ENCODE data around the gene TIMM17B.

Gene TIMM17B

GRCh38 chrX:48897625-48898306 is at the start of gene TIMM17B, which contains the start of gene PQBP1:
TSS of gene TIMM17B (minus strand) at chrX:48897768. CDS start at chrX:48897749, 19 bp downstream.
TSS of gene PQBP1 (plus strand) at chrX:48897930. CDS start at chrX:48898510, 580 bp downstream.
- DNase-seq = peak; percentile 87

- peak; percentile 53 for DNase-seq
Observed at GRCh38 chrX:48945517-48946348, 48.2 kb upstream of the TIMM17B start.

DNA sequence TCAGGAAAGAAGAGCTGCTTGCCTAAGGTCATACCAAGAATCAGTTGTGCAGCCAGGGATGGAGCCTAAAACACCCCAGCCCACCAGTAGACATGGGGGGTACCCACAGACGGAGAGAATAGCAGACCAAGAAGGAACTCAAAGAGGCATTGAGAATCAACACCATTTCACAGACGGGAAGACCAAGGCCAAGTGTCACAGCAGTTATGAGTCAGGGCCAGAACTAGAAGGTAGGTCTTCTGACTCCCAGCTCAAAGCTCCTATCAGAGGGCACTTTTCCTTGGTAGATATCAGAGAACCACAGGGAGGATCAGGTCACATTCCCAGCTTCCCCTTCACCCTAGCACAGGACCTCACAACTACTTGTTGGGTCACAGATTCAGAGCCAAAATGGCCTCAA is 45.3 kb upstream of the TIMM17B start:
- DNase-seq = no peak

- no peak for DNase-seq
Observed at GRCh38 chrX:48940404-48940955, 42.9 kb upstream of the TIMM17B start.

- no peak for DNase-seq
Observed at GRCh38 chrX:48939524-48940228, 42.1 kb upstream of the TIMM17B start.

DNA sequence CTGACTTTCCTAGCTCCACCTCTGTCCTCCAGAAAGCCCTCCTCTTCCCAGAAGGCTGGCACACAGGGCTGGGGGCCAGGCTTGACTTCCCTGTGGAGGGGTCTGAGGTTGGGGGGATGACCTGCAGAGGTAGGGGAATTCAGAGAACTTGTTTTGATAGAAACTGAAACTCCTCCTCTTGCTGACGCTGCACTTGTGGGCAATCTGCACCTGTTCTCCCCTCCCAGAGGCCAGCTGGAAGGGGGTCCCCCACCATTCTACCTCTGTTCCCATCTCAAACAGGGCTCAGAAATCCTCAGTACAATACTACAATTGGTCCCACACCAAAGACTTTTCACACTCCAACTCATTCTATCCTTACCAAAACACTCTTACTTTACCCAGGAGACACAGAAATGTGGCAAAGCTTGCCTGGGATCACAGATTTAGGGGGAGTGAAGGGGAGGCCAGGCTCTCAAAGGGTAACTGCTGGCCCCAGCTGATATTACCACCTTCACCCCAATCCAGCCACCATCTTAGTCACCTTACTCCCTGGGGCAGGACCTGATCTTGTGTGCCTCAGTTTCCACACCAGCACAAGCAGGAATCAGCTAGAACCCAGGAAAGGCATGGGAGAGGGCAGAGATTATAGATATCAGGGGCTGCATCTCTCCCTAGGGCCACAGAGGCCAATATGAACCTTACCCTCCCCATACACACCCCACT is 41.3 kb upstream of the TIMM17B start:
- peak; percentile 81 for DNase-seq

- peak; percentile 89 for DNase-seq
Observed at GRCh38 chrX:48937054-48937907, 39.7 kb upstream of the TIMM17B start.

- DNase-seq = no peak
Observed at GRCh38 chrX:48936429-48937053, 39.0 kb upstream of the TIMM17B start.

GRCh38 chrX:48935301-48935670 is 37.7 kb upstream of the TIMM17B start:
- DNase-seq = no peak

DNA sequence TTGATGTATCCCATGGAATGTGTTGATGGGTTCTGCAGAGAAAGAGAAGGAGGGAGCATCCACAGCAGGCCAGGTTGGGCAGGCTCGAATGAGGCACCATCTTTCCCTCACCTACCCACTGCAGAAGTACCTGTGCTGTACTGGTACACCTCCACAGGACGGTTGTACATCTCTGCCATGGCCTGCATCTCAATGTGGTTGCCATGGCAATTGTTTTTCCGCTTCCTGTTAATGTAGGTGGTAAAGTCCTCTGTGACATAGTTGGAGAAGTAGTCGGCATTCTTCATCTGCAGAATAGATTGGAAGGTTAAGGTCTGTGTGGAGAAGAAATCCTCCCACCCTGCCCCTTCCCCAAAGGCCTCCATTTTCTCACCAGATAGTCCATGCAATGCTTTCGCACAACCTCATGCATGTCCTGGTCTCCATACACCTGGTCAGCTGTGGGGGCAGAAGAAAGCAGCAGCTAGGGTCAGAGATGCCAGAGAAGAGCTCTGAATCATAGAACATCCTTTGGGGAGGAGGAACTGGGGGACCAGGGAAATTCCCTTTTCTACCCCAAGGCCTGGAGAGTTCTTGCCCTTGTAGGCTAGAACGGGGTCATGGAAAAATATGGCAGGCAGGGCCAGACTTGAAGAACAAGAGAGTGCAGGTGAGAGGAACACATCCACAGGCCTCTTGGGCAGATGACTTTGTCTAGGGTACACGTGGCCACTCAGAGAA is 37.2 kb upstream of the TIMM17B start:
- DNase-seq = no peak

GRCh38 chrX:48933757-48934156 is 36.2 kb upstream of the TIMM17B start:
- peak; percentile 44 for DNase-seq

DNA sequence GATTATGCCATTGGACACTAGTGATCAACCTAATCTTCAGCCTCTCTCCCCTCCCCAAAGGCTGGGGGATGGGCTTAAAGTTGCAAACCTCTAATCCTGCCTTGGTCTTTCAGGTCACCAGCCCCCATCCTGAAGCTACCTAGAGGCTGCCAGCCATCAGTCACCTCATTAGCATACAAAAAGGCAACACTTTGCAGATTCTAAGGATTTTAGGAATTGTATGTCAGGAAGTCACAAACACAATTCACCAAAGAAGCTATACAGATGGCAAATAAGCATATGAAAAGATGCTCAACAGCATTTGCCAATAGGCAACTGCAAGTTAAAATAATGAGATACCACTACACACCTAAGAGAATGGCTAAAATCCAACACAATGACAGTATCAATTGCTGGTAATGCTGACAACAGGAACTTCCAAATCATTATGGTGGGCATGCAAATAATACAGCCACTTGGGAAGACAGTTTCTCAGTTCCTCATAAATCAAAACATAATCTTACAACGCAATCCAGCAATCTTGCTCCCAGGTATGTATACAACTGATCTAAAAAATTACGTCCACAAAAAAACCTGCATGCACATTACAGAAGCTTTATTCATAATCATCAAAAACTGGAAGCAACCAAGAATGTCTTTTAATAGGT is 30.3 kb upstream of the TIMM17B start:
- no peak for DNase-seq

DNA sequence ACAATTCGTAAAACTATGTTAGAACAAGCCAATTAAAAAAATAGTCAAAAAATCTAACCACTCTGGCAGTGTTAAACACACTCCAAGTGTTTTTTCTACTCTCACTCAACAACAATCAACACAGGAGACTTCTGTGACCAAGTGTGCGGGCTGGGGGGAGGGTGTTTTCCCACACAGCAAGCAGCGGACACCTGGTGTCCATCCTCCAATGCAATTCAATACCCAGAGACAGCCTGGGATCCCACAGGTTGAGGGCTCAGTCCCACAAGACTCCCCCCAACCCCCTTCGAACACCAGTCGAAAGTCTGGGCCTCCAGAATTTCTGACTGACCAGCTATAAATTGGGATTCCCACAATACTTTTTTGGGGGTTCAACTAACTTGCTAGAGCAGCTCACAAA is 29.6 kb upstream of the TIMM17B start:
- no peak for DNase-seq

- no peak for DNase-seq
Observed at GRCh38 chrX:48924270-48924669, 26.7 kb upstream of the TIMM17B start.

GRCh38 chrX:48923771-48924170 is 26.2 kb upstream of the TIMM17B start:
- no peak for DNase-seq

GRCh38 chrX:48920718-48921104 is 23.1 kb upstream of the TIMM17B start:
- DNase-seq = no peak

- no peak for DNase-seq
Observed at GRCh38 chrX:48919947-48920717, 22.6 kb upstream of the TIMM17B start.

DNA sequence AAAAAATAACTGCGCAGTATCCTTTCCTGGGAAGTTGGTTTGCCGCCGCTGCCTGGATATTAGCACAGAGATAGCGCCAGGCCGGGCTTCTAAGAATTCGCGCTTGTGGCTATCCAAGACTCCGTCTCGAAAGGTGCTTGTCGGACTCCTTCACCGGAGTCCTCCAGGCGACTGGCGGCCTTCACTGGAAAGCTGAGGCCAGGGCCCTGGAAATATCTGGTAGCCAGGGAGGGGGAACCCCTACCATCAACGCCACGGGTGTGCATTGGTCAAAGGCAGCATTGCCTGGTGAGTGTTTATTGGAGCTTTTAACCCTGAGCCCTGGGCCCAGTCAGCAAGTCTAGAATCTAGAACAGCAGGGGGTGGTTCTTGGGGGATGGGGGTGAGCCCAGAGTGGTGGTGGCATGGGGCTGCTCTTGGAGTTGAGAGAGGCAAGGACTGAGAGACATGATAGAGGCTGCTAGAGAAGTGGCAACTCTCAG is 21.8 kb upstream of the TIMM17B start:
- peak; percentile 54 for DNase-seq

All from stimulated activated CD4-positive, alpha-beta T cell treated with anti-CD3 and anti-CD28 coated beads, Interleukin-4, amount 100 ng/mL, for 24 hours (primary cell).